ENCODE data around the gene HSPA12A.

The HSPA12A gene

GRCh38 chr10:116626815-116627214 is 115.6 kb downstream of the HSPA12A start:
- no peak for DNase-seq

GRCh38 chr10:116625845-116626244 is 116.5 kb downstream of the HSPA12A start:
- no peak for DNase-seq

GRCh38 chr10:116621934-116622655 is 120.3 kb downstream of the HSPA12A start:
- DNase-seq, result no peak

GRCh38 chr10:116621476-116621875 is 120.9 kb downstream of the HSPA12A start:
- DNase-seq, result no peak

Measured in kidney glomerular epithelial cell (primary cell).